CD4-positive, alpha-beta T cell (primary cell): Measurements from ENCODE around the gene CREB3L2. TPM values are rescaled to one million over a fixed set of nuclear protein-coding genes. Genes with fewer than 3 reads are reported as not detected.
A peak's percentile ranks its signal among the peaks of the same experiment; 100 is the strongest.
"Not testable (repeated sequence)": the region's sequence is repeated elsewhere in the genome, so short reads cannot be mapped to it uniquely, and the experiment has no call there.

ENCODE experiments used
- ATAC-seq: fragments of 200-7000 bp; cut with Tn5 transposase; one replicate; pipeline ENCODE4 v1.10.0; 2022; ENCODE audit warnings: mild to moderate bottlenecking; ENCODE audit not compliant: poor library complexity
- CTCF ChIA-PET: fragments of 350-600 bp; sonication (Branson Sonifier 250); formaldehyde crosslinking; loops from one replicate; lab custom pipeline; 2021; ENCODE audit warnings: antibody characterized with exemption, inconsistent platforms; lab: Charles Lee
- POLR2A ChIA-PET: fragments of 350-600 bp; sonication (Branson Sonifier 250); formaldehyde crosslinking; loops from one replicate; lab custom pipeline; 2021; ENCODE audit warnings: antibody characterized with exemption, inconsistent platforms; lab: Charles Lee
- DNase-seq, 14 experiments: peaks; one replicate each; pipeline ENCODE4 v3.0.0-alpha.2; 2013 to 2020; ENCODE audit warnings: mixed read lengths in 2 of 14
- H3K27ac ChIP-seq, 2 donors: one replicate each; pipeline versions ENCODE4 v1.5.1 to v1.7.0; 2013; ENCODE audit warnings: low read length in 2 of 2, low read depth in 1 of 2, mild to moderate bottlenecking in 1 of 2
- H3K27me3 ChIP-seq, 2 experiments: 1 replicate in 1 of 2; 2 replicates in 1 of 2; pipeline versions ENCODE4 v1.6.1 to v1.7.0; 2013; ENCODE audit warnings: low read length in 2 of 2, control low read depth in 1 of 2, mild to moderate bottlenecking in 1 of 2, moderate library complexity in 1 of 2; ENCODE audit not compliant: insufficient read depth in 2 of 2, control insufficient read depth in 1 of 2
- H3K36me3 ChIP-seq: one replicate; pipeline ENCODE4 v1.6.1; 2013; ENCODE audit warnings: low read length, control low read depth; ENCODE audit not compliant: insufficient read depth
- H3K4me1 ChIP-seq: one replicate; pipeline ENCODE4 v1.6.1; 2013; ENCODE audit warnings: low read length, control low read depth; ENCODE audit not compliant: insufficient read depth
- H3K4me3 ChIP-seq: one replicate; pipeline ENCODE4 v1.5.1; 2013; ENCODE audit warnings: mild to moderate bottlenecking, low read length, moderate library complexity
- H3K9me3 ChIP-seq, 2 experiments: 1 replicate in 1 of 2; 2 replicates in 1 of 2; pipeline versions ENCODE4 v1.6.1 to v1.7.0; 2013; ENCODE audit warnings: low read length in 2 of 2, mild to moderate bottlenecking in 2 of 2, control low read depth in 1 of 2, moderate library complexity in 1 of 2; ENCODE audit not compliant: control insufficient read depth in 1 of 2, insufficient read depth in 1 of 2
- H3K27ac Mint-ChIP-seq: one replicate; pipeline ENCODE4 v1.8.0; 2020; ENCODE audit warnings: mixed read lengths
- H3K27me3 Mint-ChIP-seq: one replicate; pipeline ENCODE4 v1.8.0; 2021; ENCODE audit warnings: mixed read lengths
- H3K36me3 Mint-ChIP-seq: one replicate; pipeline ENCODE4 v1.8.0; 2021; ENCODE audit warnings: low read depth, mixed read lengths
- H3K4me1 Mint-ChIP-seq: one replicate; pipeline ENCODE4 v1.8.0; 2021; ENCODE audit warnings: low read depth, mixed read lengths
- H3K4me3 Mint-ChIP-seq: one replicate; pipeline ENCODE4 v1.8.0; 2020; ENCODE audit warnings: mild to moderate bottlenecking, mixed read lengths
- H3K9me3 Mint-ChIP-seq: one replicate; pipeline ENCODE4 v1.8.0; 2020; ENCODE audit warnings: mixed read lengths
- intact Hi-C, 2 experiments: fragments of 100-400 bp; cut with DNase I in 1 of 2; cut with micrococcal nuclease in 1 of 2; formaldehyde crosslinking; loops; one replicate each; pipeline versions ENCODE4 v1.15.1 to v1.9.0; 2023 to 2025; cut with DNase I, micrococcal nuclease
- total RNA-seq, 174 experiments: library from RNA in 2 of 174; stranded (reverse) in 2 of 174; gene quantifications; one replicate each; pipeline ENCODE4 v1.2.3 and lab custom pipeline; 2021 to 2026
- TF ChIP-seq, protein P1 (sequence below): fragments of 200-600 bp; IDR thresholded peaks from one replicate; pipeline ENCODE4 v1.8.0; 2022; ENCODE audit warnings: antibody characterized with exemption, mild to moderate bottlenecking

The CREB3L2 gene
- total RNA-seq, 2 experiments from 2014 or later = 11.7 to 12.9 TPM

DNA sequence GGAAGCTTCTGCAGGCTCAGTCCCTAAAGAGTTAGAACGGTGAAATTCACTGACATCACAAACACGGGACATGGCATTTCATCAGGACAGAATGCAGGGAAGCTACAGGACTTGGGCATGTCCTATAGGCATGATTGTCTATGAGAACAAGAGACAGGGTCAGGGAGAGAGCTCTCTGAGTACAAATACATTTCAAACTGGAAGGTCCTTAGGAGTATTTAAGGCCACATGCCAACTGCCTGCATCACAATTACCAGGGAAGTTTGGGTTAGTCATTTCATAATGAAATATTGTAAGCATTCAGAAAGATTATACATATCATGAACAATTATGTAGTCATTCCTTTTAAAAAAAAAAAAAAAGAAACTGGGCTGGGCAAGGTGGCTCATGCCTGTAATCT is 71.3 kb downstream of the CREB3L2 start:
- Mint-ChIP-seq H3K4me3 (peak overlapping the region; percentile 4), H3K9me3 (no peaks in the 10 kb centered on the region), H3K27me3 (no peaks in the 10 kb centered on the region), H3K36me3 (peaks cover 49% of the 10 kb centered on the region), H3K4me1 (peaks cover 45% of the 10 kb centered on the region), H3K27ac (no peak overlapping the region)
- ATAC-seq (no peak), DNase-seq (no peak)
- Histone ChIP-seq H3K4me1 (peaks cover 30% of the 10 kb centered on the region), H3K36me3 (peaks cover 22% of the 10 kb centered on the region), H3K9me3 (no peaks in the 10 kb centered on the region), H3K27me3 (no peaks in the 10 kb centered on the region), H3K4me3 (no peak overlapping the region), H3K27ac (no peak overlapping the region)
- POLR2A ChIA-PET = interaction anchor here (1.7 kb wide), 1 partner anchor 71 kb away, joined by 4 read pairs; the partner anchor contains the start of gene CREB3L2
- CTCF ChIA-PET = interaction anchor here (1.3 kb wide), 1 partner anchor 72 kb away, joined by 3 read pairs; the partner anchor contains the start of gene CREB3L2
- TF ChIP-seq, protein P1, sequence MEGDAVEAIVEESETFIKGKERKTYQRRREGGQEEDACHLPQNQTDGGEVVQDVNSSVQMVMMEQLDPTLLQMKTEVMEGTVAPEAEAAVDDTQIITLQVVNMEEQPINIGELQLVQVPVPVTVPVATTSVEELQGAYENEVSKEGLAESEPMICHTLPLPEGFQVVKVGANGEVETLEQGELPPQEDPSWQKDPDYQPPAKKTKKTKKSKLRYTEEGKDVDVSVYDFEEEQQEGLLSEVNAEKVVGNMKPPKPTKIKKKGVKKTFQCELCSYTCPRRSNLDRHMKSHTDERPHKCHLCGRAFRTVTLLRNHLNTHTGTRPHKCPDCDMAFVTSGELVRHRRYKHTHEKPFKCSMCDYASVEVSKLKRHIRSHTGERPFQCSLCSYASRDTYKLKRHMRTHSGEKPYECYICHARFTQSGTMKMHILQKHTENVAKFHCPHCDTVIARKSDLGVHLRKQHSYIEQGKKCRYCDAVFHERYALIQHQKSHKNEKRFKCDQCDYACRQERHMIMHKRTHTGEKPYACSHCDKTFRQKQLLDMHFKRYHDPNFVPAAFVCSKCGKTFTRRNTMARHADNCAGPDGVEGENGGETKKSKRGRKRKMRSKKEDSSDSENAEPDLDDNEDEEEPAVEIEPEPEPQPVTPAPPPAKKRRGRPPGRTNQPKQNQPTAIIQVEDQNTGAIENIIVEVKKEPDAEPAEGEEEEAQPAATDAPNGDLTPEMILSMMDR = no peak
- intact Hi-C loops = no loop called here

DNA sequence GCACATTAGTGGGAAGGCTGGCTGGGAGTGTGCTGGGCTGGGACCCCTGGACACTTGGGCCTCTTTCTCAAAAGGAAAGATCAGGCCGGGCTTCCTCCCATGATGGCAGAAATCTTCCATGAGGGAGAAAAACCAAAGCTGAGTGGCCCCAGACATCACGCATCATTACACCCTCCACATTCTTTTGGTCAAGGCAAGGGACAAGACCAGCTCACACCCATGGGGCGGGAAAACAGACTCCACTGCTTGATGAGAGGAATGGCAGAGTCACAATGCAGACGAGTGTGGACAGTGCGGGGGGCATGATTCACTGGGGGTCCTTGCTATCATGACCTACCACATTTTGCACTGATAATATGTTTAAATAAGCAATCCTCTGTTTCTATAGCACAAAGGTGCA is 73.3 kb downstream of the CREB3L2 start:
- H3K27ac Mint-ChIP-seq = no peak overlapping the region
- peaks cover 65% of the 10 kb centered on the region for H3K36me3 Mint-ChIP-seq
- Histone ChIP-seq H3K36me3 (peaks cover 27% of the 10 kb centered on the region), H3K9me3 (no peaks in the 10 kb centered on the region), H3K27me3 (no peaks in the 10 kb centered on the region), H3K4me3 (no peak overlapping the region), H3K4me1 (peaks cover 20% of the 10 kb centered on the region), H3K27ac (no peak overlapping the region)
- peaks cover 27% of the 10 kb centered on the region for H3K4me1 Mint-ChIP-seq
- ATAC-seq (no peak), DNase-seq (no peak)
- H3K27me3 Mint-ChIP-seq = no peaks in the 10 kb centered on the region
- POLR2A ChIA-PET = no interaction called here
- H3K4me3 Mint-ChIP-seq = no peak overlapping the region
- CTCF ChIA-PET = no interaction called here
- no peaks in the 10 kb centered on the region for H3K9me3 Mint-ChIP-seq
- TF ChIP-seq, protein P1 = no peak
- intact Hi-C loops = no loop called here

DNA sequence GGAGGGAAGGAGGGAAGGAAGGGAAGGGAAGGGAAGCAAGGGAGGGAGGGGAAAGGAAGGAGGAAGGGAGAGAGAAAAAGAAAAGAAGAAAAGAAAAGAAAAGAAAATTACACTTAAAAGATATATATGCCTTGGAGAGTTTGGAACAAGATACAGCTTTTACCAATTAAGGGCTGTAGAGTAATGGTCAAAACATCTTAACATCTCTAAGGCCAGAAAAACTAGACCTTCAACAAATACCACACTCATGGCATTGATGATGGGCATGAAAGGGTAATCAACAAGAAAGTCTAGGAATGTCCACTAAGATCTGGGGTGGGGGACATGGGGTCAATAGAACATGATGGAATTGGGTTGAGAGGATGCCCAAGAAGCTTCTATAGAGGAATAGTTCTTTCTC is 74.5 kb downstream of the CREB3L2 start:
- CTCF ChIA-PET = no interaction called here
- intact Hi-C loops = no loop called here
- no peaks in the 10 kb centered on the region for H3K9me3 ChIP-seq
- Mint-ChIP-seq H3K36me3 (peaks cover 64% of the 10 kb centered on the region), H3K4me3 (no peak overlapping the region), H3K27me3 (no peaks in the 10 kb centered on the region), H3K4me1 (peaks cover 15% of the 10 kb centered on the region), H3K9me3 (no peaks in the 10 kb centered on the region), H3K27ac (no peak overlapping the region)
- ATAC-seq (no peak), DNase-seq (no peak)
- POLR2A ChIA-PET = no interaction called here
- peaks cover 8% of the 10 kb centered on the region for H3K4me1 ChIP-seq
- H3K4me3 ChIP-seq = no peak overlapping the region
- no peak overlapping the region for H3K27ac ChIP-seq
- peaks cover 31% of the 10 kb centered on the region for H3K36me3 ChIP-seq
- no peaks in the 10 kb centered on the region for H3K27me3 ChIP-seq
- TF ChIP-seq, protein P1 = no peak

DNA sequence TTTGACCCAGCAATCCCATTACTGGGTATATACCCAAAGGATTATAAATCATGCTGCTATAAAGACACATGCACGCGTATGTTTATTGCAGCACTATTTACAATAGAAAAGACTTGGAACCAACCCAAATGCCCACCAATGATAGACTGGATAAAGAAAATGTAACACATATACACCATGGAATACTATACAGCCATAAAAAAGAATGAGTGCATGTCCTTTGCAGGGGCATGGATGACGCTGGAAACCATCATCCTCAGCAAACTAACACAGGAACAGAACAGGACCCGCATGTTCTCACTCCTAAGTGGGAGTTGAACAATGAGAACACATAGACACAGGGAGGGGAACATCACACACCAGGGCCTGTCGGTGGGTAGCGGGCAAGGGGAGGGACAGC is 75.7 kb downstream of the CREB3L2 start:
- H3K4me3 Mint-ChIP-seq, H3K4me3 ChIP-seq, ATAC-seq, intact Hi-C loops, CTCF ChIA-PET, POLR2A ChIA-PET, H3K9me3 Mint-ChIP-seq, H3K27ac Mint-ChIP-seq, H3K27me3 Mint-ChIP-seq, H3K27ac ChIP-seq, DNase-seq, H3K27me3 ChIP-seq, H3K9me3 ChIP-seq: not testable (repeated sequence)
- Histone ChIP-seq H3K4me1 (peaks cover 11% of the 10 kb centered on the region), H3K36me3 (peaks cover 31% of the 10 kb centered on the region)
- Mint-ChIP-seq H3K36me3 (peaks cover 66% of the 10 kb centered on the region), H3K4me1 (peaks cover 12% of the 10 kb centered on the region)
